Measurements from ENCODE around the gene GAB1.
"Not testable (repeated sequence)": the region's sequence is repeated elsewhere in the genome, so short reads cannot be mapped to it uniquely, and the experiment has no call there.

GAB1 gene

DNA sequence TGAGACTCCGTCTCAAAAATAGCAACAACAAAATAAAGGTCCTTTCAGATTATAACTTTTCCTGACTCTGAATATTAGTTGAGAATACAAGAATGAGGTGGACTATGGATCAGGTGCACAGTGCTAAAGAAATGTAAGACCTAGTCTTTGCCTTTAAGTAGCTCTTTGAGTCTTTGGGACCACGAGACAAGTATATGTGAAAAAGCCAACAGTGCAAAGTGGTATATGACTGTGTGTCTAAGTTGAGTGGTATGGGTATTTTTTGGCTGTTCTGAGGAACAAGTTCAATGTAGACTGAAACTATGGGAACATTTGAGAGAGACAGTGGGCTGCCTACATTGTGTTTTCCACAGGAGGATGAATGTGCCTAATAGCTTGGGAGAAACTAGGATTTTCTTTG is 2.8 kb downstream of the GAB1 start:
- DNase-seq, result no peak

DNA sequence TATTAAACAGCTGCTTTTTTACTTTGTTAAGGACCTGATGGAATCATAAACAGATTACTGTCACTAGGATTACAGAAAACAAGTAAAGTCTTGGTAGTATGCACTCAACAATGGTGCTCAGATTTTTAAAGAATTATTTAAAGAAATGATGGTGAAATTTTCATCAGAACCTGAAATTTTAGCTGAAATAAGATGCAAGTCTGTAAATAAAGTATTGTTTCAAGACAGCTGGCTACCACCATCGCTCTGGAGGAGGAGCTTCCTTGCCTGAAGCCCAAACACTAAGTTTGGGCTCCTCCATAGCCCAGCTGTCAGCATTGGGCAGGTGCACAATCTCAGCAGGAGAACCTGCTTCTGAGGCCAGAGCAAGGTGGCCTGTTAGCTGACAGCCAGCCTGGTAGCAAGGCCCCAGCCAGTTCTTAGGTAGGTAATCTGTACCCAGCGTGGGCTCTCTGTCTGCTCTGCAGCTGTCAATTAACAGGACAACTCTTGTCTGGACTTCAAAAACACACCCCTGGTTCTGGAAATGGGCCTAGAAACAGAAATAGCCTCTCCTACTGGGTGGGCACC is 4.6 kb downstream of the GAB1 start:
- no peak for DNase-seq

DNA sequence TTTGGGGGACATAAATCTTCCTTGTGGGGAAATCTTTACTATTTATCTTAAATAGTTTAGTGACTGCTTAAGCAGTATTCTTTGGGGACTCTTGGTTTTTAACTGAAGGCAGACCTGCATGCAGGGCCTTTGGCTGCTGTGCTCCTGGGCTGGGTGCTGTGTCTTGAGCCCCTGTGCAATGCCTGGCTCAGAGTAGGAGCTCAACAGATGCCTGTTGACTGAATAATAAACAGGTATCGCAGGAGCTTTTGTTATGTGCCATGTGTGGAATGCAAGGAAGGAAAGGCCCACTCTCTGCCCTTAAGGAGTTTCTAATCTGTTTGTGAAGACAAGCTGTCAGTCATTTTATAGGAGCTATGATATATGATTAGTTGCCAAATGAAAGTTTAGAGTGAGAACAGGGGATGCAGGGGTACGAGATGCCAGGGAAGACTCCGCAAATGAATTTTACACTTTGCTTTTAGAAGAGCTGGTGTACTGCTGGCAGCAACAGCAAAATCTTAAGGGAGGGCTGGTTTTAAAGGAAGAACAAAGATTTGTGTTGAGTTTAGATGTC is 6.7 kb downstream of the GAB1 start:
- DNase-seq, result no peak

DNA sequence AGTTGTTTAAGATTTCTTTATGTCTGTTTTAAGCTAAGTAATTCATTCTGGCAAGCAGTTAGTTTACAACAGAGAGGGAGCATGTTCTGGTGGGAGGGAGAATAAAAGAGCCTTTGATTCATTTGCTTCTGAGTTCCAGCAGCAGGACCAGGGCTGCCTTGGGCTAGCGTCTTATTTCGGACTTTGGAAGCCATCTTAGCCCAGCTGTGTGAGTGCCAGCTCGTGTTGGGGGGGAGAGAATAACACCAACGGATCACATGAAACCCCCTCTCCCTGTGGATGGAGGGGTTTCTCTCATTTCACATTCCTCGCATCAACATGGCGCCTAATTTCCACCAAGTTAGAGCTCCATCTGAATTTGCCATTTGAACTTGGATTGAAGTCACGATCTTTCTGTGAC is 7.4 kb downstream of the GAB1 start:
- DNase-seq, result no peak

DNA sequence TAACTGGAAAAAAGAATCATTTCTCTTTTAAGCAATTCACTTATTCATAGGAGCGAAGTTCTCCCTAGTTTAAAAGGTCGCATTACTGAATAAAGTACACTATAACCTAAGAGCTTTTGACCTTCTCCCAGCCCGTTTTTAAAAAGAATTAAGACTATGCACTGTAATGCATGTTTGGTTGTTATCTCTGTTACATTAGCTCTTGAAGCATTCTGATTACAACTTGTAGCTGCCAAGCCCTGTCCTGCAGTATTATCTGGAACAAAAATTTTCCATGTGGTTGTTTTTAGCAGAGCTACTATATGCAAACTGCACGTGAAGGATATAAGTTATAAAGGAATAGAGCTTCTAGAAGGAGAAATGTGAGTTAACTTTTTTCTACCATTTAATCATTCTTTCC is 8.1 kb downstream of the GAB1 start:
- no peak for DNase-seq

DNA sequence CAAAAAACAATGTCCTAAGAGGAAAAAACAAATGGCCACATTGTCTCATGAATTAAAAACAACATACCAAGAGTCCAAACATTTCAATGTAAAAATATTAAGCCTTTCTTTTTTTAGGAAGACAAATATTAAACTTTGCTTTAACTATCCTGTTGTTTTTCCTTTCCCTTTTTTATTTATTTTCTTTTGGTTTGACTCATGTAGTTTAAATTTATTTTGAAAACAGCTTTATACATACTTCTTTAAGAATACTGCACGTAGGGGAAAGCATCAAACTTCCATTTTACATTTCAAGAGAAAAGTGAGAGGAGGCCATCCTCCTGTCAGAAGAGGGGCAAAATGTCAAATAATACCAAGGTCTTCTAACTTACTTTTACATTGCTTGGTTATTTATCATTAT is 8.7 kb downstream of the GAB1 start:
- no peak for DNase-seq

DNA sequence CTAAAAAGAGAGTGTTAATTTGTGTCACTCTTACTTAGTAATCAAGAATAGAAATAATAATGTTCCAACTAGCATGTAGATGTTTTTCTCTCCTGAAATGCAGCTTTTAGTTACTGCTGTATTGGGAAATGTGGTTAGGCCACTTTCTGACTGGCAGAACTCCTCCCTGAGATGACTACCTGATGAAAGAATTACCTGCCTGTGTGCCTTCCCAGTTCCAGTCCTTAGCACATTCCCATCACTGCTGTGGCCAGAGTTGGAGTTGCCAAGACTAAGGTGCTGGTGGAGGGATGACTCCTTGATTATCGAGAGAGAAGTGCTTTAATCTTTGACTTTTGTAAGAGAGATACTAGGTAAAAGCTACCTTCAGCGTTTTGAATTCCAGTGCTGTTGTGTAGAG is 9.5 kb downstream of the GAB1 start:
- no peak for DNase-seq

DNA sequence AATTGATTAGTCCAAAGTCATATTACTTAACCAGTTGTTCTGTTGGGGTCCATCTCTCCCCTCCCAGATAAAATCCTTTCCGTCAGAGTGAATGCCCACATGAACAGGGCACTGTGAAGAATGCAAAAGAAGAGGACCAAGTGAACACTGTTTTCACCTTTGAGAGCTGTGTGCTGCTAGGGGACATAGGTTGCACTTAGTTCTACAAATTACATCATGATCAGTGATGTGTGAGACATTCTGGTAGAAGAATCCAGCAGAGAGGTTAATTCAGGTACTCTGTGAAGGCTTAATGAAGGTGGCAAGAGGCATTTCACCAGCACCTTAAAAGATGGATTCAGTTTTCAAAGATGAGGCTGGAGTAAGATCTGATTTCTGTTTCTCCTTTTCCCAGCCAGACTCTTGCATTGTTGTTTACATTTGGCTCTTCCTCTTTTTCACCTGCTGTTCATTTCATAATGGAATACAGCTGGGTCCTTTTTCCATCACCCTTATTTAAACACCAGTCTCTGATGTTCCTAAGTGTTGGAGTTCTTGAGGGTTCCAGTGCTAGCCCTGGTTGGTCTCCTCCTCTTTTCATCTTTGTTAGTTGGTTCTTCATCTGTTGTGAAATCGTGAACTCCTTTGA is 10.9 kb downstream of the GAB1 start:
- no peak for DNase-seq

DNA sequence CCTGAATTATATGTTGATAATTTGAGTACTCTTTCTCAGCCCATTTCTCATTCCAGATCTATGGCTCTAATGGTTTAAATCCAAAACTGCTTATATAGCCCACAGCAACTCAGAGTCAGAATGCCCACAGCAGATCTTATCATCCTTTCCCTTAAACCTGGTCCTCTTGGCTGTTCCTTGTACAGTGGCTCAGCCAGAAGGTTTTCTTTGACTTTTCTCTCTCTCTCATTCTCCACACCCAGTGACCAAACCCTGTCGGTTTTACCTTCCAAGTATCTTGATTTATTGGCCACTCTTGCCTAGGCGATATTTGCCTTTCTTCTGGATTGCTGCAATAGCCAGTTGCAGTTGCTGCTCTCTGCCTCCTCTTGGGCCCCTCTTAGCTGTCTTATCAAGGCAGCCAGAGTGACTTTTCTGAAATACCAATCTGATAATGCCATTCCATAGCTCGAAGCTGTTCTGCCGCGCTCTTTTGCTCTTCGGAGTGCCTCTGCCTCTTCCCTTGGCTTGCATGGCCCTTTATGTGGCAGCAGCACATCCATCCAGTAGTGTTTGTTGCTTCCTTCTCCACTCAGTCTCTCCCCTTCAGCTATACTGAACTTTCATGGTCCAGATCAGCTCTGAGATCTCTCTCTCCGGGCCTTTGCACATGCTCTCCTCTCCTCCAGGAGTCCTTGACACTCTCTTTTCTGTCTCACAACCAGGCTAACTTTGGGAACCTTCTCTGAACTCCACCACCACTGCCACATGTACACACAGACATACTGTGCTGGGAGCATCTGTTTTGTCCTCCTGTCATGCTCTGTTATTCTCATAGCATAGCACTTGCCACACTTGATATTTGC is 11.8 kb downstream of the GAB1 start:
- DNase-seq, result no peak

DNA sequence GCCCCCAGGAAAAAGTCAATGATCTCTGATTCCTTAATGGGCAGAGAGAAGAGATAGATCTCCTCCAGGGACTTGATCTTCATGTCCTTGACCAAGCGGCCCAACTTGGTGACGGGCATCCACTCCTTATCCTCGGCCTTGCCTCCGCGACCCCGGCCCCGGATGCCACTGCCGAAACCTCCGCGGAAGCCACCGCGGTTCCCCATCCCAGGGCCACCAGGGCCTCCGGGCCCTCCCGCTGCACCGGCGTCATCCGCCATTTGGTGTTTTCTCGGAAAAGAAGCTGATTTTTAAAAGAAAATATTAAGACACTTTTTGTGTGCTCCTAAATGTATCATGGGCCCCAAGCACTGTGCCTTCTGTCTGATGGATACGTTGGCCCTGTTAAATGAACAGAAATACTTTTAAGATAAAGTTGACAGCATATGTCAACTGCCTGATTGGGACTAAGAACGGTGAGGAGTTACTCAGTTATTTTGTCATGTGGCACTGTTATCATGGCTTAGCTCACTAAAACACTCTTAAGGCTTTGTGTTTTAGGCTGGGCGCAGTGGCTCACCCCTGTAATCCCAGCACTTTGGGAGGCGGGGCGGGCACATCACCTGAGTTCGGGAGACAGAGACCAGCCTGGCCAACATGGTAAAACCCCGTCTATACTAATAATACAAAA is 13.3 kb downstream of the GAB1 start:
- DNase-seq, result not testable (repeated sequence)

DNA sequence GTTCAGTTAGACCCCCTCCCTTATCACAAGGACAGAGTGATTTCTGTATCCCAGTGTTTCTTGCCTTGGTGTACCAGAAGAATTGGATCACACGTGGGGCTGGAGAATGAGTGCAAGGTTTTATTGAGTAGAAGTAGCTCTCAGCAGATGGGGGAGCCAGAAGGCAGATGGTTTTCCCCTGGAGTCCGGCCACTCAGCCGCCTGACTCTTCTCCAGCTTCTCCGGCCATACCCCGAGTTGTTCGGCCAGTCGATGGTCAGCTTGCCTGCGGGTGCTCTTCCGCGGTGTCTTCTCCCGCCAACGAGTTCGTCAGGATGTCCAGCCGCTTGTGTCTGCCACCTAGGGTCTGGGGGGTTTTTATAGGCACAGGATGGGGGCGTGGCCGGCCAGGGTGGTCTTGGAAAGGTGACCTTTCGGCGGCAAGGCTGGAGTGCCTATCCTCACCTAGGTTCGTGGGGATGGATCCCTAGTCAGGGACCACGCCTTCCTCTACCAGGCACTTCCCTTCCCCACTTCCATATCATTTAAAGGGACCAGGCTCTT is 14.5 kb downstream of the GAB1 start:
- no peak for DNase-seq

DNA sequence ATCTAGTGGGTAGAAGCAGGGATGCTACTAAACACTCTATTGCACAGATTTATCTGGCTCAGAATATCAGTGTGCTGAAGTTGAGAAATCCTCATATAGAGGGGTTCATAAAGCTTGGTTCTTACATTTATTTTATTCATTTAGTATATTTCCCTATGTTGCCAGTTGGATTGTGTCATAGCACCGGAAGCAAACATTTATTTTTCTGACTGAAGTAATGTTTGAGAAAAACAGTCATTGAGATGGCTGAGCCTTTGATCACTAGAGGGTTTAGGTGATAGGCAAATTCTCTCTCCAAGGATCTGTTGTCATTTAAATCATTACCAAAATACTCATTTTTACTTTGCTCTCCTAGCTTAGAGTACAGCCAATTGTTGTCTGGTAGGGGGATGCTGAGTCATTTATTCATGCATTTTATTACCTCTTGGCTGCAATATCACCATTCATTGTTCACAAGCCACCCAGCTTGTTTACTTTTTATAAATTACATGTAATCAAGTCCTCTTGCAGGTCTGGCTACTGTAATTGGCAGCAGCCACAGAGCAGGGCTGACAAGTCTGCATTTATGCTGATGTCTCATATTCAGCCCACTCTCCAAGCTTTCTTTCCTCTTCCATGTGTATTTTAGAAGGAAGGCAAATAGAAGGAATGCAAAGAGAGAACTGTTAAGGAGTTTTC is 15.2 kb downstream of the GAB1 start:
- no peak for DNase-seq

DNA sequence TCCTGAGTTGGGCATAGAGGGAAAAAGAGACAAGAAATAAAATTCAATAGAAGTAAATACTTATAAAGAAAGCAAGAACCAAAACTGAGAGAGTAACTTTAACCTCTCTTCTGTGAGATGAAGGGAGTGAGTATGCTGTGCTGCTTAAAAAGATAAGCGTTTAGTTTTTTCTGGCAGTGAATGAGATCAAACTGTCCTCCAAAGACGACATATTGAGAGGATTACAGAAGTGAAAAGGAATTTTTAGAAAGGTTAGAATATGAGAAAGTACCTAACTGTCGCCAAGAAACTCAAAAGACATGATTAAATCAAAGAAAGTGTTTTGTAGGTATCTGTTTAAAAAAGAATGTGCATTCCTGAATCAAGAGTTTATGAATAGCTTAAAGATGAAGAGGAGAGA is 16.0 kb downstream of the GAB1 start:
- no peak for DNase-seq

DNA sequence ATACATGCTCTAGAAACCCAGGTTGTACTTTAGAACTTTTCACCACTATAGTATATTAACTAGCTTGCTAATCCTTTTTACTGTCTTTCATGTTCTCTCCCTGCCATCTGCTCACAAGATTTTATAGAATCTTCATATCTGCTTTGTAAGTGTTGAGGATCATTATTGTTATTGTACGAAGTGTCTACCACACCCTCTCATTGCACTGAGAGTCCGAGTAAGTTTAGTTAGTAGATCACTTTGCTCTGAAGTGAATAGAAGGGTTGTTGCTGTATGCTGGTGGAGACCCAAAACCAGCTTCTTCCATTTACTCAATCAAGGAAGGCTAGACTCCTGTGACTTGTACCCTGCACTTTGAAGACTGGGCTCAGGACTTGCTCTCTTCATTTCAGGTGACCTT is 17.1 kb downstream of the GAB1 start:
- DNase-seq, result no peak

DNA sequence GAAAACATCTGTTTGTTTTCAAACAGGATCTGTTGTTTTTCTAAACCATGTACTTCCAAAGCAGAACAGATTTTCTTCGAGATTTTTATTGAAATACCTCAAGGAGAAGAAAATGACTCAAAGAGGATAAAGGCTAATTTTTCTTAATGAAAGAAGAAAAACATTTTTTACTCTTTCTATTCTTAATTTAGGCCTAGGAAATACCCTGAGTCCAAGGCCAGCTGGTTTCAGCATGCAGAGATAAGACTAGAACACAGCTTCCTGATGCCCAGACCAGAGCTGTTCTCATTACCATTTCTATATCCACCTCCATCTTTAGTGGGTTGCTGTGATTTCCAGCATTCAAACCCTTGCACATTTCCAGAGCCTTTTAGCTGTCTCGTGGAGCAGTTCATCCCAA is 18.3 kb downstream of the GAB1 start:
- no peak for DNase-seq

DNA sequence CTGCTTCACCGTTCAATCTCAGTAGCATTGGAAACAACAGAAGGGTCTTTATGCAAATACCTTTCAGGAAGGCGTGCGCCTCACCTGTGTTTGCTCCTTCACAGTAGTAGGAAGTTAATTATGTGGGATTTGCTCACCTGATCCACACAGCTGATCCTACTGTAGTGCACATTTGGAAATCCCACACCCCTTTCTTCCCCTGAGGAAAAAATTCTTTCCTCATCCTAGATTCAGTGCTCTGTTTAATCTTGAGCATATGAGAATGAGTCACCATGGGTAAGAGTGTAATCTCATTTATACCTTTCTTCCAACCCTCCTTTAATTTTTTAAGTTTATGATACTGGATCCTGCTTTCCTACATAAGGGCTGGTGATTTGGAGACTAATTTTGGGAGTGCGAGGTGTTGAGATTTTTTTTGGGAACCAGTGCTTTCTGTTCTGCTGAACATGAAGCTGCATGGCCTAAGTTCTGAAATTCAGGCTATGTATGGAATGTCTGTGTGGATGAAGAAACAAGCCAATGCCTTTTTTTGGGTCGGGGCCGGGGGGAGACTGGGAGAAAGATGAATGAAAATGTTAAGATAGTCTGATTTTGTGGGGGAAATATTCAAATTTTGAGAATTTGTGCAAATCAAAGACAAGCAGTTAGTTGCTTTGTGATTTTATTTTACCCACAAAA is 19.0 kb downstream of the GAB1 start:
- DNase-seq, result no peak

DNA sequence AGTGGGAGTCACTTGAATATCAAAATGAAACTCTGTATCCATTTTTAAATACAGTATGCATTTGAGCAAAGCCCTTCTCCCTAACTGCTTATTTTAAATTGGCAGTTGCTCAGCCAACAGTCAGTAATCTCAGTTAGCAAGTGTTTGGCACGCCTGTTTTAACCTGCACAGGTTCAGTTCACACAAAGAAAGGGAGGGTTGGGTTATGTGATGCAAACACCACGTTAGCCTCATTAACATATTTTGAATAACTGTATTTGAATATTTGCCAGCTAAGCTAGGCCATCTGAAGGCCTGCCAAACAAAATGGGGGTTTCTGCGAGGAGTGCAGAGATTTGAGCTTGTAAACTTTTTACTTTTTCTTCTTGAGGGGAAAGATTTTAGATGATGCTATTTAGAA is 19.8 kb downstream of the GAB1 start:
- no peak for DNase-seq

DNA sequence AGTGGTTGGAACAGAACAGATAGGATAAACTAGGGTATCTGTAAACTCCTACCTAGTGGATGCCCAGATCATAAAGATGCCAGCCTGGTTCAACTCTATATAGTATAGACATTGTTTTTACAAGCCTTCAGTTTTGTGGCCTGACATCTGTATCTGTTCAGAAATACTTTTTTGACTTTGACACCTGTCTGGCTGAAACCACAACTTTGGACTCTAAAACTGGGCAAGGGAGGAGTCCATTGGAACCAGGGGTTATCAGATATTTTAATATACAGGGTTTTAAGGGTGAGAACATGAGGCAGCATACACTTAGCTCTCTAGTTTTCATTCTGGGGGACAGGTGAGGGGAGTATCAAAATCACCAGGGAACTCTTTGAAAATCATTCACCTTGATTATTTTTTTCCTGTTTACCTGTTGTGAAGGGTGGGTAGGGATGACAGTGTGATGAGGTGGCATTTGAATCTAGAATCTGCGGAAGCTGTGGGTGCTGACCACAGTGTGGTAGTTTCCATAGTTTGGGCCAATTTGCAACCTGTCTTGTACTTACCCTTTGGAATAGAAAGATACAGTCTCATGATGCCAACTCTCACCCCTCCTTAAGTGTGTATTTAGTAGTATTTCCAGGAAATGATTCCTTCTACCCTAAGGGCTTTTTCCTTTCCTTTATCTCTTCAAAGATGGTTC is 20.6 kb downstream of the GAB1 start:
- DNase-seq, result no peak

DNA sequence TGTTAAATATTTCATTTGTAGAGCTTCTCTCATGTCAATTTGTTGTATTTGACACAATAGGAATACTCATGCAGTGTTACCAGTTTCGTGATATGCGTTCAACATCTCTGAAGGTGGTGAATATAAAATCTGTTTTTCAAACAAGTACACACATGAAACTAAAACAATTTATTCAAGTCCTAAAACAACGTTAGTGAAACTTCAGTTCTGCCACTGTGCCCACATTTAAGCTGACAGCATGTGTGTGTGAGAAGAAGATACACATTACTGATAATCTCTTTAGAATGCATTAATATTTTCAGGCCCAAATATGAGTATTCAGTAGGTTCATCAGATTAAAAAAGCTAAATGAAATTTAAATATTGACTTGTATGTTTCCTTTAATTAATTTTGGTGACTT is 21.7 kb downstream of the GAB1 start:
- DNase-seq, result no peak

DNA sequence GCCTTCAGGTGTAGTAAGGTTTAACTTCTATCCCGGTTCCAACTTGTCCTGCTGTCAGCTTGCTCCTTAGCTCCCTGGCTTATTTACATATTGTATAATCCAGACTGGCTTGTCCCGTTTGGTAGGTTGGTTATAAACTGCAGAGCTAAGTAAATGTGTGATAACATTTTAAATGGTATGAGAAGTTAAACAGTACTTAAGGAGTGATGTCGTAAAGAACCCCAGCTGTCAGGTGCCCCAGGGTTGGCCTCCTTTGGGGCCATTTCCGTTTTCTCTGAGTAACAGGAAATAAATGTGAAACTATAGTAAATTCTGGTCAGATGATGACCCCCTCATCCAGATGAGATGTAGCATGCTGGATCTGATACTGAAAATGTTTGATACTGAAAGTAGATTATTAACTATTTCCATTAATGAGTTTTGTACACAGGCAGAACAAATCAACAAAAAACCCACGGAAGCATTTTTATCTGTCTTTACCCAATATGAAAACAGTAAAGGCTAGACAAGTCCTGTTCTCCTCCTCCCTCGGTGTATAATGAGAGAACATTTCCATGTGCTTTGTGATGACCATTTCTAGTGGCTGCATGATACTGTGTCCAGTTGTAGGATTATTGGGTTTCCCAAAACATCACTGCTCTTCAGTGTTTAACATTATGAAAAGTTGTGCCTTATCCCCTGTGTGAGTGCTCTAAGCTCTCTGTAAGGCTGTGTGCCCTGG is 22.4 kb downstream of the GAB1 start:
- DNase-seq, result no peak
